Stimulated activated CD4-positive, alpha-beta T cell treated with anti-CD3 and anti-CD28 coated beads, Interleukin-12 subunit alpha, Interleukin-12 subunit beta, amount 100 ng/mL, for 48 hours (primary cell): Measurements from ENCODE around the gene BTN1A1.
A peak's percentile ranks its signal among the peaks of the same experiment; 100 is the strongest.

ENCODE experiments used
- DNase-seq, 3 donors: peaks; one replicate each; pipeline ENCODE4 v3.0.0-alpha.2; 2020; ENCODE audit warnings: low read depth in 2 of 3, low spot score in 1 of 3

BTN1A1 gene

GRCh38 chr6:26475823-26476729 is 24.0 kb upstream of the BTN1A1 start:
- no peak for DNase-seq

GRCh38 chr6:26476896-26477295 is 23.2 kb upstream of the BTN1A1 start:
- no peak for DNase-seq

DNA sequence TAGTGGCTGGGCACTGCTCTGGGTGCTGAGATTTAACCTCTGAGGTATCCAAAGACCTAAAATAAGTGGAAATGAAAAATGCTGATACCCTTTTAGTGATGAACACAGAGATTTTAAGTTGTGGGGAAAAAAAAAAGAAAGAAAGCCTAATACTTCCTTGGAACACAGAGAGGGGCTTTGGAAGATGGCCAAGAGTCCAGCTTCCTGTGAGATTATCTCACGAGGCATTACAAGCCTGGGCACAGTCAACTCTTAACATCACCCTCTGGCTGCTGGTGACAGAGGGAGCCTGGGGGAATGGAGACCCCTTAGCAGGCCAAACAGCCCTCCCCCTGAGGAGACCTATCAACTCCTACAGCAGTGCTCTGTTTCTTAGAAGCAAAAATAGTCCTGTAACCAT is 22.7 kb upstream of the BTN1A1 start:
- no peak for DNase-seq

DNA sequence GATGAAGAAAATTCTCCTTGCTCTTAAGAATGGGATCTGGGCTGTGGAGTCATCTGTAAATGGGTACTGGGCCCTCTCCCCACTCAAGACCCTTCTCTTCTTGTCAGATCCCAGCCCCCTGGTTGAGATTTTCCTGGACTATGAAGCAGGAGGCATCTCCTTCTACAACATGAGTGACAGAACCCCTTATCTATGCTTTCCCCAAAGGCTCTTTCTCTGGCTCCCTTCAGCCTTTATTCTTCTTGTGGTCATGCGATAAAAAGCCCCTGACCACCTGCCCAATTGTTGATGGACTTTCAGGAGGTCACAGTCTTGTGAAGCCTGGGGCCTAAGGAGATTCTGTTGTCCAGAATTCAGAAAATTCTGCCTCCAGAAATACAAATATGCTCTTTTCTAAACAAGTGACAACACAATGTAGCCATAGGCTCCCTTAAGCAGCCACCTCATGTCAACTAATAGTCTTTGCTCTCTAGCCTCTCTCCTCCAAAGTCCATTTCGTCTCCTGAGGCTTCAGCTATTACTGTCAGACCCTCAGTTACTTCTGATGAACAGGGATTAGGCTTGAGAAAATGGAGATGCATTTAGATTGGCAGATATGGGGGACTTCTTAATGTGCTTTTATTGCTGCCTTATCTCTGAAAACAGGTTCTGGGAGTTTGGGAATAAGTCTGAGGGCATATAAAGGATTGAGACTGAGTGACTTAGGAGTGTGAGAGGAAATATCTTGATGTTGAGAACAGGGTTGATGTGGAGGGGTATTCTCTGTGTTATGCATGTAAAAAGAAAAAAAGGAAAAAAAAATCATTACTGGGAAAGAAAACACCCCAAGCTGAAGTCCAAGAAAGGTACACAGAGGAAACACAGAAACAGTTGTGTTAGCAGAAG is 21.8 kb upstream of the BTN1A1 start:
- no peak for DNase-seq

DNA sequence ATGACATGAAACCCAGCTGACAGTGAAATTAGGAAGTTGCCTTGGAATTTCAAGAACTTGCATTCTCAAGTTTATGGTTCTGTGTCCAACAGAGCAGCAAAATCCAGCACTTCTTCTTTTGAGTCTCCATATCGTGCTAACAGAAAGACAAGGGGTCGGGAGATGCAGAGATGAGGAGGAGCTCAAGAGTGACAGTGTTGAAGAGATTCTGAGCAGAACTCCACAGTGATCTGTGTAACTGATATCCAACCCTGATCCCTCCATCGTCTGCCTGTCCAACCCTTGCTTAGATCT is 21.2 kb upstream of the BTN1A1 start:
- no peak for DNase-seq

DNA sequence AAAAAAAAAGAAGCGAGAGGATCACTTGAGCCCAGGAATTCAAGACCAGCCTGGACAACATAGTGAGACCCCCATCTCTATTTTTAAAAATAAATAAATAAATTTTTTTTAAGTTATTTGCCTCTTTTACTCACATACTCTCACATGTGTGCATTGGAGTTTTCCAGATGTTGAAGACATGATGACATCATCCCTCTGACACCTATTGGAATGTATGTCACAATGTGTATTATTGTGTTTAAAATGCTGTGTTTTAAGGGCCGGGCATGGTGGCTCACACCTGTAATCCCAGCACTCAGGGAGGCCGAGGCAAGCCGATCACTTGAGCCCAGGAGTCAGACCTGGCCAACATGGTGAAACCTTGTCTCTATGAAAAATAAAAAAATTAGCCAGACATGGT is 17.8 kb upstream of the BTN1A1 start:
- no peak for DNase-seq

GRCh38 chr6:26483727-26484126 is 16.4 kb upstream of the BTN1A1 start:
- no peak for DNase-seq

- no peak for DNase-seq
These were observed 15.9 kb upstream of the BTN1A1 start for GRCh38 chr6:26484161-26484560.

- no peak for DNase-seq
These were observed 14.9 kb upstream of the BTN1A1 start for GRCh38 chr6:26485112-26485780.

GRCh38 chr6:26486358-26486757 is 13.7 kb upstream of the BTN1A1 start:
- no peak for DNase-seq

DNA sequence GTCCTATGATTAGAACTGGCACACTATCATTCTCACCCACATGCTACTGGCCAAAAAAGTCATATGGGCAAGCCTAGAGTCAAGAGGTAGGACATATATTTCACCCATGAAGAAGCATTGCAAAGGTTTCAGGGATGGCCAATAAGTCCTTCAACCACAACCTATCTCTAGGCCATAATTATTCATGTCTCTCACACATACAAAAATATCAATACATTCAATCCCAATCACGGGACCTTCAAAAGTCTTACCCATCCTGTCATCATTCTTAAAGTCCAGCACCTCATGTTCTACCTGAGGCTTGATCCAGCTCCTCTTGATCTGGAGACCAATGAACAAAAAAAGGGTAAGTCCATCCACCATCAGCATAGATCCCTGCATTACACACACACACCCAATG is 12.6 kb upstream of the BTN1A1 start:
- DNase-seq = no peak

GRCh38 chr6:26489996-26490964 is 9.8 kb upstream of the BTN1A1 start:
- DNase-seq = no peak

GRCh38 chr6:26491604-26492003 is 8.5 kb upstream of the BTN1A1 start:
- no peak for DNase-seq

GRCh38 chr6:26493258-26493657 is 6.8 kb upstream of the BTN1A1 start:
- no peak for DNase-seq

GRCh38 chr6:26494117-26494516 is 6.0 kb upstream of the BTN1A1 start:
- DNase-seq = no peak

DNA sequence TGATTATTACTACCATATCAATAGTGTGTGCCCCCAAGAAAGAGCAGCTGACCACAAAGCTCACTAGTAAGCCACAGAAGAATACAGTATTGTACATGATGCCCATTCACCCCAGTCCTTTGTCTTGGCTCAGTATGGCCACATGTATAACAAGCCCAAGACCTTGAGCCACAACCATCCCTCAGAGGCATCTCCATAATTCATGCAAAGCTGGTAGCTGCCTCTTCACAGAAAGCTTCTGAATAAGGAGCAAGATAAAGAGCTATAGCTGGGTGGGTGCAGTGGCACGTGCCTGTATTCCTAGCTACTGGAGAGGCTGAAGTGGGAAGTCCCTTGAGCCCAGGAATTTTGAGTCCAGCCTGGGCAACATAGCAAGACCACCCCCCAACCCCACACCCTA is 4.8 kb upstream of the BTN1A1 start:
- no peak for DNase-seq

- DNase-seq = no peak
These were observed 2.5 kb upstream of the BTN1A1 start for GRCh38 chr6:26497610-26498009.

GRCh38 chr6:26501482-26501986 is 1.4 kb downstream of the BTN1A1 start:
- DNase-seq = peak; percentile 4 to 16 (median 11)

DNA sequence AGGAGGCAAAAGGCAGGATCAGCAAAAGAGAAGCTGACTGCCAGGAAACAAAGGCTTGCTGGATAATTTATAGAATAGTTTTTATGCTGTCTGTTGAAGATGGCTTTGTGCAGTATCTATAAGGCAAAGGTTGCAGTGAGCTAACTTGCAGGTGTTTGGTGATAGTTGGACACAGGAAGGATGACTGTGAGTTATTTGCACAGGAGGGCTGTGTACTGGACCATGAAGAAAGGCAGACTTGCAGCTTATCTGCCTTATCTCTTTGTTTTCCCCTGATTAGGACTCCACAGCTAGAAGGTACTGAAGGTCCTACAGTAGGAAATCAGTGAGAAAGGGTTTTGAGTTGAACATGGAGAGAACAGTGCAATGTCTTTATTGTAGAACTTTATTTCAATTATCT is 2.1 kb downstream of the BTN1A1 start:
- no peak for DNase-seq

DNA sequence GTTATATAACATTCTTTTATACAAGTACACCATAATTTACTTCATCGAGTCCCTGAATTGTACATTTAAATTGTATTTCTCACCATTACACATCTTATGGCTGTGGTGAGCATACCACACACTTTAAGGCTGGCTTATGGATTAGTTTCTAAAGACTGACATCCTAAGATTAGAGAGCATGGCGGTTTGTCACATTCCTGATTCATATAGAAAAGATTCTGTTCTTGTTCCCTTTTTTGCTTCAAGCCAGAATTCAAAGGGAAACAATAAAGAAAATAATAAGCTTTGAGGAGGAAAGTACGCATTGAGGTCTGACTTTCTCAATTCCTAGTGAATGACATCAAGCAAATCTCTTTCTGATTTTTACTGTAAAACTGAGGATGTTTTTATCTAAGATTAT is 2.5 kb downstream of the BTN1A1 start:
- no peak for DNase-seq
